ENCODE data around the gene C11orf91. TPM values are rescaled to one million over a fixed set of nuclear protein-coding genes. Genes with fewer than 3 reads are reported as not detected.
A peak's percentile ranks its signal among the peaks of the same experiment; 100 is the strongest.

C11orf91 gene
- total and polyA plus RNA-seq, 2 of the 4 experiments (the other 2 are of a cell fraction), result 0.10 TPM; not detected in 1

DNA sequence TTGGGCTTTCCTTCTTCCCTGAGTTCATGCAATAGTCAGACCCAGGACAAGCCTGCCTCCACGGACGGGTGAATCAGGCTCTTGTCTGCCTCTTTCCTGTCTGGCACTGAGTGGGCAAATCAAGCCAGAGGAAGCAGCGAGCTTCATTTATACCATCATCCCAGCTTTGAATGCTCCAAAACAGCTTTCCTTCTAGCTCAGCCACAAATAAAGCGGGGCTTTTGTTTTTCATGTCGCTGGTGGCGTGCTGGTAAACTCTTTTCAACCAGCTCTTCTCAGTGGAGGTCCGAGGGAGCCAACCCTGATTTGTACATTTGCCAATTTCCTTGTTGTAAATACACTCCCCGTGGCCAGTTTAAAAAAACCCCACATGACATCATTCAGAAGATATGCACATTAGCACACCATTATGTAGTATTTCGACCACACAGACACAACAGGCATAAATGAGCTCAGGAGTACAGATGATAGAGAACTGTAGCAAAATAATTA, 8.6 kb downstream of the C11orf91 start:
- peak overlapping the region; percentile 95 for H2BK5ac ChIP-seq (ENCODE audit: low read depth, low read length, poor library complexity, severe bottlenecking)
- peak overlapping the region; percentile 99 for H3K56ac ChIP-seq (ENCODE audit: extremely low read depth, insufficient read depth, low read length)
- H3K9me3 ChIP-seq (ENCODE audit: control insufficient read depth, insufficient read depth, low read length), result no peaks in the 10 kb centered on the region
- H2BK15ac ChIP-seq (ENCODE audit: low read depth, low read length), result peak overlapping the region; percentile 96; the same call in 2 of the 3 replicates
- H3K79me1 ChIP-seq (ENCODE audit: low read depth in 1 of 2, low read length in 2 of 2), result peaks cover 0 to 40% of the 10 kb centered on the region in 2 experiments; a peak in 3 of 4 replicates
- H2BK20ac ChIP-seq (ENCODE audit: low read depth, low read length), result peak overlapping the region; percentile 99
- peak overlapping the region; percentile 84 for H3K14ac ChIP-seq (replicated peaks; ENCODE audit: low read depth, low read length)
- BruUV-seq (replicated peaks), result no TSS peak
- in situ Hi-C loops (cut with MboI; ENCODE audit: low sequenced_read_pairs) (loop anchor here (5.0 kb wide), 1 partner anchor 535 kb away; no protein-coding TSS in a partner anchor), dilution Hi-C loops (cut with HindIII; ENCODE audit: low sequenced_read_pairs, unreplicated experiment) (no loop called here), intact Hi-C loops (cut with micrococcal nuclease) (loop anchor here (2.0 to 5.0 kb wide), 2 partner anchors 45 to 240 kb away; partner anchors contain the start of gene CD59)
- peaks cover 37% of the 10 kb centered on the region for H3K4me1 ChIP-seq (ENCODE audit: control insufficient read depth, insufficient read depth, low read length)
- DNase-seq, result peak; percentile 98
- H3K4ac ChIP-seq (ENCODE audit: low read depth, low read length), result peak overlapping the region; percentile 100
- peak overlapping the region; percentile 97 for H3K23ac ChIP-seq (ENCODE audit: low read depth, low read length)
- peak overlapping the region; percentile 99 for H2AK5ac ChIP-seq (ENCODE audit: low read depth, low read length)
- H3K9ac ChIP-seq (ENCODE audit: low read depth, low read length), result peak overlapping the region; percentile 60
- ATAC-seq (ENCODE audit: low read depth), result peak; percentile 40
- ChIA-PET CTCF (interaction anchor here (0.6 to 1.1 kb wide), 3 partner anchors 69 to 1204 kb away, joined by 3 to 4 read pairs (median 3); no protein-coding TSS in a partner anchor), POLR2A (ENCODE audit: unreplicated experiment) (interaction anchor here (1.0 to 1.9 kb wide), 3 partner anchors 9 to 51 kb away, joined by 3 to 6 read pairs (median 3); partner anchors contain the start of genes C11orf91 and CD59)
- H2AFZ ChIP-seq (replicated peaks; ENCODE audit: low read length, poor library complexity), result peak overlapping the region; percentile 81
- H3K27me3 ChIP-seq (ENCODE audit: control insufficient read depth, insufficient read depth, low read length), result no peaks in the 10 kb centered on the region
- H4K5ac ChIP-seq (ENCODE audit: low read depth, low read length), result peak overlapping the region; percentile 95
- H3K36me3 ChIP-seq (ENCODE audit: control insufficient read depth, insufficient read depth, low read length), result no peaks in the 10 kb centered on the region
- H4K91ac ChIP-seq (ENCODE audit: insufficient read depth, low read depth, low read length), result peak overlapping the region; percentile 100
- peak overlapping the region; percentile 53 for H3K4me2 ChIP-seq (ENCODE audit: low read depth, low read length)
- H3K4me3 ChIP-seq (ENCODE audit: insufficient read depth, low read depth, low read length), result peak overlapping the region; percentile 4; the same call in 1 of the 2 replicates
- TF ChIP-seq CEBPB (IDR thresholded peaks at IDR 0.05; ENCODE audit: low read depth, low read length), result peak; percentile 74
- TF ChIP-seq MXI1 (IDR thresholded peaks at IDR 0.05; ENCODE audit: borderline replicate concordance, low read depth, low read length), result peak; percentile 36; the same call in 1 of the 2 replicates
- no peak for TF ChIP-seq RAD21 (IDR thresholded peaks at IDR 0.05; ENCODE audit: low read length)
- no peak; the same call in 1 of the 2 replicates for TF ChIP-seq BHLHE40 (IDR thresholded peaks at IDR 0.05; ENCODE audit: low read depth, low read length)
- TF ChIP-seq, protein P1, sequence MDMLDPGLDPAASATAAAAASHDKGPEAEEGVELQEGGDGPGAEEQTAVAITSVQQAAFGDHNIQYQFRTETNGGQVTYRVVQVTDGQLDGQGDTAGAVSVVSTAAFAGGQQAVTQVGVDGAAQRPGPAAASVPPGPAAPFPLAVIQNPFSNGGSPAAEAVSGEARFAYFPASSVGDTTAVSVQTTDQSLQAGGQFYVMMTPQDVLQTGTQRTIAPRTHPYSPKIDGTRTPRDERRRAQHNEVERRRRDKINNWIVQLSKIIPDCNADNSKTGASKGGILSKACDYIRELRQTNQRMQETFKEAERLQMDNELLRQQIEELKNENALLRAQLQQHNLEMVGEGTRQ (IDR thresholded peaks at IDR 0.05; ENCODE audit: low read depth, low read length), result peak; percentile 48
- TF ChIP-seq FOS (IDR thresholded peaks at IDR 0.05; ENCODE audit: low read depth, low read length), result peak; percentile 32
- TF ChIP-seq RFX5 (IDR thresholded peaks at IDR 0.05; ENCODE audit: low read depth, low read length), result no peak
- TF ChIP-seq POLR2A (IDR thresholded peaks at IDR 0.05; ENCODE audit: low read depth, low read length), result peak; percentile 76
- H3K27ac ChIP-seq (ENCODE audit: insufficient read depth, low read length), result peak overlapping the region; percentile 80
- WGBS, 2 experiments (ENCODE audit: extremely low coverage in 2 of 2, insufficient read length in 1 of 2), result 0% methylated on average over 5 of the region's 9 CpGs; no CpG with 5 or more reads in 1 of the 2 experiments
- H2BK120ac ChIP-seq (ENCODE audit: low read depth, low read length), result peak overlapping the region; percentile 100
- H3K18ac ChIP-seq (ENCODE audit: low read depth, low read length), result peak overlapping the region; percentile 74
- peaks cover 36% of the 10 kb centered on the region for H3K9me1 ChIP-seq (ENCODE audit: insufficient read depth, low read length)
- H4K20me1 ChIP-seq (ENCODE audit: insufficient read depth, low read length), result no peaks in the 10 kb centered on the region; the same call in 1 of the 2 replicates
- peak overlapping the region; percentile 96 for H2AK9ac ChIP-seq (replicated peaks; ENCODE audit: low read depth, low read length, poor library complexity)
- peak overlapping the region; percentile 91 to 99 for H4K8ac ChIP-seq (ENCODE audit: low read depth in 2 of 2, low read length in 2 of 2)

Measured in IMR-90 (cell line).